GM12874 (cell line): Measurements from ENCODE around the gene RPLP2.

Experiments
- CTCF ChIP-seq: IDR thresholded peaks from 2 replicates; pipeline ENCODE4 v1.5.1; 2011; ENCODE audit warnings: low read depth, mild to moderate bottlenecking, control low read depth, low read length, moderate library complexity; ENCODE audit not compliant: insufficient read depth

Gene RPLP2

GRCh38 chr11:792535-792821, 17.3 kb upstream of the RPLP2 start:
- no peak for TF ChIP-seq CTCF

GRCh38 chr11:792873-793272, 16.9 kb upstream of the RPLP2 start:
- no peak for TF ChIP-seq CTCF

DNA sequence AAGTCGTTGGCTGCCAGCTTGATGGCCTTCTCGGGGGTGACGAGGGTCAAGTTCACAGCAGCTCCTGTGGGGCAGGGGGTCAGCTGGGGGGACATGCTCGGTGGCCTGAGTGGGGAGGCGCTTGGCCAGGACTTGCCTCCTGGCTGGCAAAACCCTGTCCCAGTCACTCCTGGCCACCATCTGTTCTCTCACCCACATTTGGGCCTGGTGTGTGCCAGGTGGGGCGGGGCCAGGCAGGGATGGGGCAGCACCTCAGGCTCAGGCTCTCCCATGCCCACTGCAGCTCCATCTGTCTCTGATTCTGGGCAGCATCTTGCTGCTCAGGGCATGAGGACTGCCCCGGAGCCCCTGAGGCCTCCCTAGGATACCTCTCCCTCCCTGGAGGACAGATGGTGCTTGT, 16.2 kb upstream of the RPLP2 start:
- no peak for TF ChIP-seq CTCF

GRCh38 chr11:794013-794765, 15.6 kb upstream of the RPLP2 start:
- TF ChIP-seq CTCF = no peak

DNA sequence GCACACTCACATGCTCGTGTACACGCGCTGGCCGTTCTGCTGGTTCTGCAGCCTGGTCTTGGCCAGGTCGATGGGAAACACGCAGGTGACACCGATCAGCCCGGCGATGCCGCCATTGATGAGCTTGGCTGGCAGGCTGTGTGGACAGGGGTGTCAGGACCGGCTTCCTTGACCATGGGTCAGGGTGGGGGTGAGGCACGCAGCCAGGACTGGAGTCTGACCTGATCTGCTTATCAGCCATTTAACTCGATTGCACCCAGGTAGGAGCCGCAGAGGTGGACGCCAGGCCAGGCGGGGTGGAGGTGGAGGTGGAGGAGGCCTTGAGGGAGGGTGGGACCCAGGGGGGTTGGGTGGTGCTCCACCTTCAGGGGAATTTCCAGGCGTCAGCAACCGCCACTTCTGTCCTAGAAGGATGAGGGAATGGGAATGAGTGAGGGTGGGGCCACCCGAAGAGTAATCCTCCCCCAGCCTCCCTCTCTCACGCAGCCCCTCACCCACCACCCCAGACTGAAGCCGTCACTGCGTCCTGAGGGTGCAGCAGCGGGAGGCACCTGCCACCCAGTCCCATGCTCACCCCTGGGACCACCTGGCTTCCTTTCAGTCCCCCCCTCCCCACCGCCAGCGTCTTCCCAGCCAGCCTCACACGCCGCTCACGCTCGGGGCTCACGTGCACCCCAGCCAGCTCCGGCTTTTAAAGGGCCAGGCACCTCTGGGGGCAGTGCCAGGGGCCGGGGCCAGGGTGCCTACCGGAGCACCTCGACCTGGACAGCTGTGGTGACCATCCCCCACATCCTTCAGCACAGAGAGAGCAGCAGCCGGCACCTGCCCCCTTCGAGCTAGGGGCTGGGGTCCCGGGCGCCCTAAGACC, 14.8 kb upstream of the RPLP2 start:
- TF ChIP-seq CTCF = no peak

GRCh38 chr11:795634-796564, 13.9 kb upstream of the RPLP2 start:
- no peak for TF ChIP-seq CTCF
